ENCODE data around the gene CAP2.

The CAP2 gene

DNA sequence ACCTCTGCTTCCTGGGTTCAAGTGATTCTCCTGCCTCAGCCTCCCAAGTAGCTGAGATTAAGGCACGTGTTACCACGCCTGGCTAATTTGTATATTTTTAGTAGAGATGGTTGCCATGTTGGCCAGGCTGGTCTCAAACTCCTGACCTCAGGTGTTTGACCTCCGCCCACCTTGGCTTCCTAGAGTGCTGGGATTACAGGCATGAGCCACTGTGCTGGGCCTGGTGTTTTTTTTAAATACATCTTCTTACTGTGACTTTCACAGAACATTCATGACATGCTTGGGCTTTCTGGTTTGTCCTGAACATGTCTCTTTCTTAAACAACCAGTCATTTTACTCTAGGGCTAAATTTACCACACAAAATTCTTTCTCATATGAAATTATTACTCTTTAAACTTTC, 172.0 kb downstream of the CAP2 start:
- TF ChIP-seq FOXP2 (optimal IDR thresholded peaks at IDR 0.05; ENCODE audit: borderline replicate concordance, extremely low read depth, extremely low read length, insufficient read depth) (no peak), POLR2AphosphoS5 (IDR thresholded peaks at IDR 0.05; ENCODE audit: low read depth, low read length) (no peak), SIN3A (IDR thresholded peaks at IDR 0.05; ENCODE audit: borderline replicate concordance, insufficient read depth, low read length) (no peak), TAF1 (IDR thresholded peaks at IDR 0.05; ENCODE audit: borderline replicate concordance, insufficient read depth, low read length) (no peak)
- TF ChIP-seq, protein P1, sequence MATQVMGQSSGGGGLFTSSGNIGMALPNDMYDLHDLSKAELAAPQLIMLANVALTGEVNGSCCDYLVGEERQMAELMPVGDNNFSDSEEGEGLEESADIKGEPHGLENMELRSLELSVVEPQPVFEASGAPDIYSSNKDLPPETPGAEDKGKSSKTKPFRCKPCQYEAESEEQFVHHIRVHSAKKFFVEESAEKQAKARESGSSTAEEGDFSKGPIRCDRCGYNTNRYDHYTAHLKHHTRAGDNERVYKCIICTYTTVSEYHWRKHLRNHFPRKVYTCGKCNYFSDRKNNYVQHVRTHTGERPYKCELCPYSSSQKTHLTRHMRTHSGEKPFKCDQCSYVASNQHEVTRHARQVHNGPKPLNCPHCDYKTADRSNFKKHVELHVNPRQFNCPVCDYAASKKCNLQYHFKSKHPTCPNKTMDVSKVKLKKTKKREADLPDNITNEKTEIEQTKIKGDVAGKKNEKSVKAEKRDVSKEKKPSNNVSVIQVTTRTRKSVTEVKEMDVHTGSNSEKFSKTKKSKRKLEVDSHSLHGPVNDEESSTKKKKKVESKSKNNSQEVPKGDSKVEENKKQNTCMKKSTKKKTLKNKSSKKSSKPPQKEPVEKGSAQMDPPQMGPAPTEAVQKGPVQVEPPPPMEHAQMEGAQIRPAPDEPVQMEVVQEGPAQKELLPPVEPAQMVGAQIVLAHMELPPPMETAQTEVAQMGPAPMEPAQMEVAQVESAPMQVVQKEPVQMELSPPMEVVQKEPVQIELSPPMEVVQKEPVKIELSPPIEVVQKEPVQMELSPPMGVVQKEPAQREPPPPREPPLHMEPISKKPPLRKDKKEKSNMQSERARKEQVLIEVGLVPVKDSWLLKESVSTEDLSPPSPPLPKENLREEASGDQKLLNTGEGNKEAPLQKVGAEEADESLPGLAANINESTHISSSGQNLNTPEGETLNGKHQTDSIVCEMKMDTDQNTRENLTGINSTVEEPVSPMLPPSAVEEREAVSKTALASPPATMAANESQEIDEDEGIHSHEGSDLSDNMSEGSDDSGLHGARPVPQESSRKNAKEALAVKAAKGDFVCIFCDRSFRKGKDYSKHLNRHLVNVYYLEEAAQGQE (IDR thresholded peaks at IDR 0.05; ENCODE audit: insufficient read depth in 1 of 2, low read depth in 2 of 2, low read length in 2 of 2): no peak

DNA sequence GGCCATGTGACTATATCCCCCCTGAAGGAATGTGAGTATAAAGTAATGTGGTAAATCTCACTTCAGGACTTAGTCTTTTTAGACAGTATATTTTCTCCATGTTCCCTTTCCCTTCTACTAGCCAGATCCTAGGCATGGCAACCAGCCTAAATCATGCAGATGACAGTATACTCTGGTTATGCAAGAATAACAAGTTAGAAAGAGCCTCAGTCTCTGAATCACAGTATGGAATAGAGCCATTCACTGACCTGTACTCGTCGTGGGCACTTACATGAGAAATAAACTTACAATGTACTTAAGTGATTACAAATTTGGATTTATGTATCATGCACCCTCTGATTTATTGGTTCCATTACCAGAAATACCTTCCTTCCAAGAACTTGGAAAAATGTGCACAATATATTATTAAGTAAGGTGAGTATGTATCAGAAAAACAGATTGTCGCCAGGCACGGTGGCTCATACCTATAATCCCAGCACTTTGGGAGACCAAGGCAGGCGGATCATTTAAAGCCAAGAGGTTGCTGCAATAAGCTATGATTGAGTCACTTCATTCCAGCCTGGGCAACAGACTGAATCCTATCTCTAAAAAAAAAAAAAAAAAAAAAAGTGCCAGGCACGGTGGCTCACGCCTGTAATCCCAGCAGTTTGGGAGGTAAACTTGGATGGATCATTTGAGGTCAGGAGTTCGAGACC, 181.6 kb downstream of the CAP2 start:
- TF ChIP-seq, protein P1 (IDR thresholded peaks at IDR 0.05; ENCODE audit: insufficient read depth in 1 of 2, low read depth in 2 of 2, low read length in 2 of 2): no peak
- TF ChIP-seq FOXP2 (optimal IDR thresholded peaks at IDR 0.05; ENCODE audit: borderline replicate concordance, extremely low read depth, extremely low read length, insufficient read depth) (no peak), SIN3A (IDR thresholded peaks at IDR 0.05; ENCODE audit: borderline replicate concordance, insufficient read depth, low read length) (no peak), POLR2AphosphoS5 (IDR thresholded peaks at IDR 0.05; ENCODE audit: low read depth, low read length) (no peak), TAF1 (IDR thresholded peaks at IDR 0.05; ENCODE audit: borderline replicate concordance, insufficient read depth, low read length) (no peak)

DNA sequence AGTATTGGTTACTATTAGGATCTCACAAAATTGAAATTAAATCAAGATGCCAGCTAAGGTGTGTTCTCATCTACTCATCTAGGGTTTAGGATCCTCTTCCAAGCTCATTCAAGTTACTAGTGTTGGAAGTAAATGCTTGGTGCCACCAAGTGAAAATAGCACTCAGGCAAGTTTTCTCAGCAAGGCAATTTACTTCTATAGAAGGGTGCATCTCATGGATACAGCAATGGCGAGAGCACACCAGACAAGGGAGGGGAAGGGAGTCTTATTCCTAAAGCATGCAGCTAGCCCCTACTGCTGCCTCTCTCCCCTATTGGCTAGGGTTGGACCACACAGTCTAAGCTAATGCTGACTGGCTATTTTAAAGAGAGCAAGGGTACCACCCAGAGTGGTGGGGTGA, 183.7 kb downstream of the CAP2 start:
- TF ChIP-seq FOXP2 (optimal IDR thresholded peaks at IDR 0.05; ENCODE audit: borderline replicate concordance, extremely low read depth, extremely low read length, insufficient read depth): no peak
- TF ChIP-seq POLR2AphosphoS5 (IDR thresholded peaks at IDR 0.05; ENCODE audit: low read depth, low read length): no peak
- TF ChIP-seq, protein P1 (IDR thresholded peaks at IDR 0.05; ENCODE audit: insufficient read depth in 1 of 2, low read depth in 2 of 2, low read length in 2 of 2): no peak
- TF ChIP-seq TAF1 (IDR thresholded peaks at IDR 0.05; ENCODE audit: borderline replicate concordance, insufficient read depth, low read length): no peak
- TF ChIP-seq SIN3A (IDR thresholded peaks at IDR 0.05; ENCODE audit: borderline replicate concordance, insufficient read depth, low read length): no peak

DNA sequence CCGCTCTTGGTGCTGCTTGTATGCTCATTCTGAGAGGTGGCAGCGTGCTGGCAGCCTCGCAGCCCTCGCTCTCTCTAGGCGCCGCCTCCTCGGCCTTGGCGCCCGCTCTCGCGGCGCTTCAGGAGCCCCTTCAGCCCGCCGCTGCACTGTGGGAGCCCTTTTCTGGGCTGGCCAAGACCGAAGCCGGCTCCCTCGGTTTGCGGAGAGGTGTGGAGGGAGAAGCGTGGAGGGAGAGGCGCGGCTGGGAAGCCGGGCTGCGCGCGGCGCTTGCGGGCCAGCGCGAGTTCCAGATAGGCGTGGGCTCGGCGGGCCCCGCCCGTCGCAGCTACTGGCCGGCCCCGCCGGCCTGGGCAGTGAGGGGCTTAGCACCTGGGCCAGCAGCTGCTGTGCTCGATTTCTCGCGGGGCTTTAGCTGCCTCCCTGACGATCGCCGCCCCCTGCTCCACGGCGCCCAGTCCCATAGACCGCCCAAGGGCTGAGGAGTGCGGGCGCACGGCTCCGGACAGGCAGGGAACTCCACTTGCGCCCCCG, 187.2 kb downstream of the CAP2 start:
- no peak for TF ChIP-seq SIN3A (IDR thresholded peaks at IDR 0.05; ENCODE audit: borderline replicate concordance, insufficient read depth, low read length)
- no peak for TF ChIP-seq POLR2AphosphoS5 (IDR thresholded peaks at IDR 0.05; ENCODE audit: low read depth, low read length)
- no peak for TF ChIP-seq FOXP2 (optimal IDR thresholded peaks at IDR 0.05; ENCODE audit: borderline replicate concordance, extremely low read depth, extremely low read length, insufficient read depth)
- no peak for TF ChIP-seq TAF1 (IDR thresholded peaks at IDR 0.05; ENCODE audit: borderline replicate concordance, insufficient read depth, low read length)
- TF ChIP-seq, protein P1 (IDR thresholded peaks at IDR 0.05; ENCODE audit: insufficient read depth in 1 of 2, low read depth in 2 of 2, low read length in 2 of 2): no peak
